HS-27A (cell line): ENCODE measurements around the gene COL23A1.

ENCODE experiments used
- DNase-seq: peaks from one replicate; pipeline ENCODE4 v3.0.0-alpha.2; 2012; ENCODE audit warnings: low read depth, missing footprints

The COL23A1 gene

GRCh38 chr5:178356431-178356872 is 233.7 kb downstream of the COL23A1 start:
- no peak for DNase-seq

GRCh38 chr5:178355671-178356070 is 234.5 kb downstream of the COL23A1 start:
- DNase-seq = no peak

GRCh38 chr5:178353461-178353860 is 236.7 kb downstream of the COL23A1 start:
- DNase-seq = no peak

- no peak for DNase-seq
Observed at GRCh38 chr5:178352035-178352349, 238.2 kb downstream of the COL23A1 start.

GRCh38 chr5:178351221-178352034 is 238.8 kb downstream of the COL23A1 start:
- DNase-seq = no peak

DNA sequence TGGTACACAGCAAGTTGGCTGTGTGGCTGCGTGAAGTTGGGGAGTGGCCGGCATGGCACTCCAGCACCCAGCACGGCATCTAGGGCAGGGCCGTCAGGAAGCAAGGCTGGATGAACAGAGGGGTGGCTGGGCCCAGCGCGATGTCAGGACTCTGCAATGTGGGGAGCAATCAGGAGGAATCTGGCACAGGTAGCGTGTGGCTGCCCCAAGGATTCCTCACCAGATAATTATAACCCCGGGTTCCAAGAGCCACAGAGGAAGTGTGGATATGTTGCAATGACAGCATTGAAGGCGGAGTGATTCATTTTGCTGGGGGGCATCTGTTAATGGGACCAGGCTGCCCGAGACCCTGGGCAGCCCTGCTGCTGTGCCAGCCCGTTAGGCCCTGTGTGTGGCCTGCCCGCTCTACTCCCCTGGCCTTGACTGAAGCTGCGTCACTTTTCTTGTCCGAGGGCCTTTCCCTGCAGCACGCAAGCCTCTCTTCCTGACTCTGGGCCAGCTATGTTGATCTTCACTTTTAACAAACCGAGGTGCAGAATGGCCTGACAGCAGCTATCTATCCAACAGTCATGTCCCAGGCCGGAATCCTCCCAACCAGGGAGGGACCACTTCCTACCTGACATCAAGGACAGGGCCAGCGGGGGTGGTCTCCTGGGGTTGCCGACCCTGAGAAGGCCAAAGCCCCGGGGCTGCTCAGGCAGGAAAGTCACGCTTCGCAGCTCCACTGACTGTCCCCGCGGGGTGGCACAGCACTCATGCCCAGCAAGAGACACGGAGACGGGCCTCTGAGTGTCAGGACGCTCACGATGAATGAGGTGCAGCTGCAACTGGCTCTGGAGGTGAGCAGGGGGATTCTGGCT is 239.6 kb downstream of the COL23A1 start:
- DNase-seq = no peak

DNA sequence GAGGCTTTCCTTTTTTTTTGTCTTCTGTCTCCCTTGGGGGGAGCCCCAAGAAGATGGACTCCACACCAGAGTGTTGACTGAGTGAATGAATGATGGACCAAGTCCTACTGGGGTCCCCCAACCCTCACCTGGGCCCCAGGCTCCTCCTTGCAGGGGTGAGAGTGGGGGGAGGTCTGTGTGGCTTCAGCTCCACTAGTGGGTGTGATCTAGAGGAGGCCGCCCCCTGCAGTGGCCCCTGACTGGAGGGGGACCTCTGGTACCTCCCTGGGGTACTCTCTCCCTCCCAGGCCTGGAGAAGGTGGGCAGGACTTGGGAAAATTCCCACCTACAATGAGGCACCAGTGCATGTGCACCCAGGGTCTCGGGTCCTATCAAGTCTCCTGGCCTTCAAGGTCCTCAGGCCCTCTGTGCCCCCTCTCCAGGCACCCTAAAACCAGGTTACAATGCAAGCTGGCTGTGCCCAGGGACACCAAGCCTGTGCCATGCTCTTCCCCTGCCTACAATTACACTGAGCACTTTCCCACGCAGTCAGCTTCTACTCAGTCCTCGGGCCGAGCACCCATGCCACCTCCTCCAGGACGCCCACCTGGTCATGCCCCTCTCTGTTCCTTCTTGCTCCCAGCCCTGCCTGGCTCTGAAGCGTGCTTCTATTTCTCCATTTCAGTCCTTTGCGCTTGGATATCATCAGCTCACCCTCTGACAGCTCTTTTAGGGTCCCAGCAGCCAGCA is 240.4 kb downstream of the COL23A1 start:
- DNase-seq = no peak

- no peak for DNase-seq
Observed at GRCh38 chr5:178349075-178349511, 241.1 kb downstream of the COL23A1 start.

GRCh38 chr5:178348356-178349074 is 241.7 kb downstream of the COL23A1 start:
- no peak for DNase-seq

DNA sequence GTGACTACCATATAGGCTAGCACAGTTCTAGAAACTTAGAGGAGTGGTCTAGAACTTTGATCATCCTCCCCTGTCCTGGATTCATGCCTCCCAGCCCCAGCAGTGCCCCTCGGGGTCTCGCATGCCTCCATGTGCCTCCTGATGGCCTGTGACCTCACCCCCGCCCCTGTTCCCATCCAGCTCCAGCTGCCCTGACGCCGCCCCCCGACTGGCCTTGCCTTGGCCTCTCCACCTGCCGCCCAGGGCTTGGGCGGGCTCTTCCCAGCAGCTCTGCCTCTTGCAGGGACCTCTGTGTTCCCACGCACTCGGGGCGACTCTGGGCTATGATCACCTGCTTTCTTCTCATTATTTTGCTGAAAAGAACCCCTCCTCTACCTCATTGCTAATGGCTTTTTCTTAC is 242.2 kb downstream of the COL23A1 start:
- no peak for DNase-seq

- no peak for DNase-seq
Observed at GRCh38 chr5:178346607-178347334, 243.4 kb downstream of the COL23A1 start.

DNA sequence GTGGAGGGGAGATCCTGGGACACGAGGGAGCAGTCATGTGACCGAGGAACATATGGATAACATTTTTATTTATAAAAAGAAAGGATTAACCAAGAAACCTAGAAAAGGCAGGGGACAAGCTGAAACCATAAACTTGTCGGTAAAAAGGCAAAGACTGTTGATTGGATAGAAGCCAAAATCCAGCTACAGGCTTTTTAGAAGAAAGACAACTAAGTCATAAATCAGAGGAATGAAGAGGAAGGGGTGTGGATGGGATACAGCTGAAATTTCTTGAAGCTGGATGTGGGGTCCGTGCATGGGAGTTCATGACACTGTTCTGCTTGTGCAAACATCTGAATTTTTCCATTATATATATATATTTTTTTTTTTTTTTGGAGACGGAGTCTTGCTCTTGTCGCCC is 246.9 kb downstream of the COL23A1 start:
- DNase-seq = no peak

DNA sequence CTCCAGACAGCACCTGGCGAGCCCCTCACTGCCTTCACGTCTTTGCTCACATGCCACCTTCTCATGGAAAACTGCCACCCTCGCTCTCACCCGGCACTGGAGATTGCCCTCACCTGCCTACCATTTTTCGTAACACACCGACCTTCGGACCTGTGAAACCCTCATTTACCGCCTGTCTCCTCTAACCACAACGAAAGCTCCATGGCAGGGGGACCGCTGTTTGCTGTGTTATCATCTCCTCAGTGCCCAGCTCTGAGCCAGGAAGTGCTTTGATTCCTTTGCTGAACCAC is 248.4 kb downstream of the COL23A1 start:
- no peak for DNase-seq

DNA sequence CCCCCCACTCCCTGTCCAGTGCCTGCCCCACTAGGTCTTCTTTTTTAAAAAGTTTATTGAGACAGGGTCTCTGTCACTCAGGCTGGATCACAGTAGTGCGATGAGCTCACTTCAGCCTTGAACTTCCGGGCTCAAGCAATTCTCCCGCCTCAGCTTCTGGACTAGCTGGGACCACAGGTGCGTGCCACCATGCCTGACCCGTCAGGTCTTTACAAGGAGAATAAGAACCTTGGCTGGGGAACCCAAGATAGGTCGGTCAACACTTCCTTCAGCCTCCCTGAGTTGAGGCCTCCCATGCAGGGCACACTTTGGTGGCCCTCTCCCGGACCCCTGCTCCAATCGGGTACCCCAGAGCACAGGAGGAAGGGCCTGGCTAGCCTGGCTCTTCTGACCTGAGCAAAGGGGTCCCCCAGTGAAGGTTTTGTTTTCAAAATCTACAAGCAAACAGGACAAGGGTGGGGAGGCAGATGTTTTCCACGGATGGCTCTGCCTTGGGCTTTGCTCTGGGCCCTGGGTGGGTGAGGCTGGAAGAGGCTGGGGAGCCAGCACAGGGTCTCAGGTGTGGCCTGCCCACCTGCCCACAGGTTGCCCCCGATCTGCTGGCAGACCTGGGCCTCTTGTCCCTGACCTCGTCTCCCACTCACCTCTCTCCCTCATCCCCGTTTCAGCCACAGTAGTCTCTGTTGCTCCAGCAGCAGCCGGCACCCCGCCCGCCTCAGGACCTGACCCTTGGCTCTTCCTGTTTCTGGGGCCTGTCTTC is 248.9 kb downstream of the COL23A1 start:
- DNase-seq = no peak

- no peak for DNase-seq
Observed at GRCh38 chr5:178340637-178341036, 249.6 kb downstream of the COL23A1 start.

GRCh38 chr5:178340187-178340586 is 250.0 kb downstream of the COL23A1 start:
- DNase-seq = no peak

DNA sequence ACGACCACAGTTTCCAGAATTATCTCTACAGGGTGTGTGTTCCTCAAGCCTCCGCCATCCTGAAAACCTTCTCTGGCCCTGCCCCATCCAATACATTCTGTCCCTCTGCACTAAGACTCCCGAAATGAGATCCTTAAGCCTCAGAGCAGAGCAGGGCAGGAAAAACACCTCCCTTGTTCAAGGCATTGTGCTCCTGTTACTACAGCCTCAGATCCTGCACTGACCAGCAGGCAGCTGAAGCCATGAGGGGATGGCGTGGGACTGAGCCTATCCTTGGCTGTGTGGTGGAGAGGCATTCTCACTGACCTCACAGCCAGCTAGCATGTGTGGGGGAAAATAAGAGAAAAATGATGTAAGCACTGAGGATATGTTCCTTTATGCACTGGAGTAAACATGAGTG is 250.9 kb downstream of the COL23A1 start:
- no peak for DNase-seq

GRCh38 chr5:178338750-178339144 is 251.4 kb downstream of the COL23A1 start:
- DNase-seq = no peak

- DNase-seq = no peak
Observed at GRCh38 chr5:178338126-178338749, 252.0 kb downstream of the COL23A1 start.

DNA sequence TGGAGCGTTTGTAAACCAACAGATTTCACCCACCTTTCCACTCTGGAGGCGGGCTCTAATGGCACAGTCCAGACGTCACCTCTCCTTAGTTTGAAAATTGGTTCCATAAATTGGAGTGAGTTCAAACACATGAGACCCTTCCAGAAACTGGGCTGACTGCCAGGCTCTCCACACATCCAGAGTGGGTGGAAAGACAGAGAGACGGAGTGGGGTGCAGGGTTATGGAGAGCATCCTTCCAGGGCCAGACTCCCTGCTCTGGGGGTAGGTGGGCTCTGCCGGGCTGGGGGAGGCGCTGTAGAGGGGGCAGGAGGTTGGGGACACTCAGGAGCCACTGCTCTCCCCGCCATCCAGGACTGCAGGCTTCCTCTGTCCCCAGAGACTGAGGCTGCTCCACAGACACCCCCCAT is 252.9 kb downstream of the COL23A1 start:
- no peak for DNase-seq
